GM23338 (cell line): ENCODE data around the gene TRMT10B. TPM values are rescaled to one million over a fixed set of nuclear protein-coding genes. Genes with fewer than 3 reads are reported as not detected.

Experiments
- ATAC-seq: fragments of 200-7000 bp; cut with Tn5 transposase; 3 replicates; pipeline ENCODE4 v1.9.1; 2020
- DNase-seq: peaks from one replicate; pipeline ENCODE4 v3.0.0-alpha.2; 2015; ENCODE audit warnings: low spot score
- H2AFZ ChIP-seq: fragments of 200-600 bp; sonication (generic); 2 replicates; pipeline ENCODE4 v1.8.0; 2016; ENCODE audit warnings: antibody characterized with exemption, mild to moderate bottlenecking, moderate library complexity
- H3F3A ChIP-seq: fragments of 200-600 bp; sonication (generic); replicated peaks from 2 replicates; pipeline ENCODE4 v1.8.0; 2017; ENCODE audit warnings: antibody characterized with exemption, mixed run types, low read depth
- H3K27ac ChIP-seq: fragments of 200-600 bp; sonication (generic); 2 replicates; pipeline ENCODE4 v1.6.1; 2016; ENCODE audit warnings: low read depth
- H3K27me3 ChIP-seq: fragments of 200-600 bp; sonication (generic); 2 replicates; pipeline ENCODE4 v1.8.0; 2016; ENCODE audit warnings: mild to moderate bottlenecking, mixed run types, moderate library complexity; ENCODE audit not compliant: insufficient read depth
- H3K36me3 ChIP-seq: fragments of 200-600 bp; sonication (generic); 2 replicates; pipeline ENCODE4 v1.8.0; 2016; ENCODE audit warnings: mild to moderate bottlenecking; ENCODE audit not compliant: insufficient read depth
- H3K4me1 ChIP-seq: fragments of 200-600 bp; sonication (generic); 2 replicates; pipeline ENCODE4 v1.8.0; 2016; ENCODE audit warnings: mild to moderate bottlenecking, moderate library complexity; ENCODE audit not compliant: insufficient read depth
- H3K4me2 ChIP-seq: fragments of 200-600 bp; sonication (generic); 2 replicates; pipeline ENCODE4 v1.7.1; 2017; ENCODE audit warnings: mixed run types
- H3K4me3 ChIP-seq: fragments of 200-600 bp; sonication (generic); 2 replicates; pipeline ENCODE4 v1.6.1; 2016; ENCODE audit warnings: mixed run types
- H3K79me2 ChIP-seq: fragments of 200-600 bp; sonication (generic); replicated peaks from 2 replicates; pipeline ENCODE4 v1.8.0; 2017; ENCODE audit warnings: mild to moderate bottlenecking; ENCODE audit not compliant: insufficient read depth
- H3K9me2 ChIP-seq: fragments of 200-600 bp; sonication (generic); 2 replicates; pipeline ENCODE4 v1.8.0; 2017; ENCODE audit not compliant: insufficient read depth
- H4K20me1 ChIP-seq: fragments of 200-600 bp; sonication (generic); replicated peaks from 2 replicates; pipeline ENCODE4 v1.8.0; 2017; ENCODE audit warnings: mild to moderate bottlenecking; ENCODE audit not compliant: insufficient read depth
- H3K27ac Mint-ChIP-seq: 2 replicates; pipeline ENCODE4 v1.8.0; 2020; ENCODE audit warnings: inconsistent platforms, mild to moderate bottlenecking, moderate library complexity, mixed read lengths
- H3K27me3 Mint-ChIP-seq: 3 replicates; pipeline ENCODE4 v1.8.0; 2022; ENCODE audit warnings: low read depth, mild to moderate bottlenecking, moderate library complexity, mixed read lengths, inconsistent platforms; ENCODE audit not compliant: insufficient read depth, poor library complexity
- H3K36me3 Mint-ChIP-seq: 3 replicates; pipeline ENCODE4 v1.8.0; 2021; ENCODE audit warnings: low read depth, mild to moderate bottlenecking, inconsistent platforms, moderate library complexity, mixed read lengths
- H3K4me1 Mint-ChIP-seq: 3 replicates; pipeline ENCODE4 v1.8.0; 2020; ENCODE audit warnings: mild to moderate bottlenecking, inconsistent platforms, mixed read lengths
- H3K4me3 Mint-ChIP-seq: 3 replicates; pipeline ENCODE4 v1.8.0; 2021; ENCODE audit warnings: moderate library complexity, mild to moderate bottlenecking, inconsistent platforms, mixed read lengths
- H3K9me3 Mint-ChIP-seq: 3 replicates; pipeline ENCODE4 v1.8.0; 2020; ENCODE audit warnings: moderate library complexity, mild to moderate bottlenecking, inconsistent platforms, mixed read lengths
- CREB1 ChIP-seq: fragments of 250-450 bp; sonication (Bioruptor Pico); IDR thresholded peaks from 2 replicates; pipeline ENCODE4 v1.5.0; 2020; ENCODE audit warnings: low read depth, mild to moderate bottlenecking, moderate library complexity
- EZH2 ChIP-seq: fragments of 200-600 bp; sonication (generic); IDR thresholded peaks from one replicate; pipeline ENCODE4 v1.8.0; 2017; ENCODE audit warnings: antibody characterized with exemption, mild to moderate bottlenecking, low read depth; ENCODE audit not compliant: unreplicated experiment
- EZH2phosphoT487 ChIP-seq: fragments of 200-600 bp; sonication (generic); IDR thresholded peaks from one replicate; pipeline ENCODE4 v1.8.1; 2018; ENCODE audit warnings: antibody characterized with exemption; ENCODE audit not compliant: unreplicated experiment
- JUNB ChIP-seq: IDR thresholded peaks from one replicate; pipeline ENCODE4 v1.6.1; 2016; ENCODE audit warnings: antibody characterized with exemption; ENCODE audit not compliant: unreplicated experiment
- NANOG ChIP-seq: IDR thresholded peaks from 2 replicates; pipeline ENCODE4 v1.6.1; 2016; ENCODE audit warnings: antibody characterized with exemption, borderline replicate concordance
- POLR2AphosphoS5 ChIP-seq: IDR thresholded peaks from 2 replicates; pipeline ENCODE4 v1.6.1; 2016; ENCODE audit warnings: antibody characterized with exemption, low read depth
- STAT1 ChIP-seq: IDR thresholded peaks from one replicate; pipeline ENCODE4 v1.6.1; 2016; ENCODE audit warnings: antibody characterized with exemption; ENCODE audit not compliant: unreplicated experiment
- ZNF114 ChIP-seq: fragments of 250-450 bp; sonication (Bioruptor Pico); IDR thresholded peaks from 2 replicates; pipeline ENCODE4 v1.5.0; 2020; ENCODE audit warnings: mild to moderate bottlenecking, moderate library complexity
- ZNF331 ChIP-seq: fragments of 250-450 bp; sonication (Bioruptor Pico); IDR thresholded peaks from 2 replicates; pipeline ENCODE4 v1.5.0; 2020; ENCODE audit warnings: low read depth, mild to moderate bottlenecking, moderate library complexity
- polyA plus RNA-seq: library from polyadenylated mRNA; unstranded; fragments of >200 nt; fragmentation: Nextera tagmentation; extraction: Ambion mirVana; gene quantifications from 2 replicates; pipeline ENCODE4 v1.2.1, GENCODE V29; 2016
- total RNA-seq: library from RNA; depleted of rRNA; stranded (reverse); fragments of >200 nt; shearing (Covaris generic); gene quantifications from 2 replicates; pipeline ENCODE4 v1.2.3, GENCODE V29; 2014
- TF ChIP-seq, protein P1 (sequence below): IDR thresholded peaks from 2 replicates; pipeline ENCODE4 v1.6.1; 2016; ENCODE audit warnings: antibody characterized with exemption
- TF ChIP-seq, protein P2 (sequence below), 2 experiments: fragments of 200-600 bp in 1 of 2; sonication (generic) in 1 of 2; conservative IDR thresholded peaks; 2 replicates each; pipeline versions ENCODE4 v1.5.1 to v1.6.1; 2016 to 2017; ENCODE audit warnings: antibody characterized with exemption in 2 of 2, low read depth in 2 of 2, mild to moderate bottlenecking in 2 of 2, moderate library complexity in 1 of 2
- TF ChIP-seq, protein P3 (sequence below): fragments of 250-450 bp; sonication (Bioruptor Pico); IDR thresholded peaks from 2 replicates; pipeline ENCODE4 v1.5.0; 2020; ENCODE audit warnings: mild to moderate bottlenecking, moderate library complexity
- TF ChIP-seq, protein P4 (sequence below): IDR thresholded peaks from one replicate; pipeline ENCODE4 v1.6.1; 2018; ENCODE audit warnings: antibody characterized with exemption; ENCODE audit not compliant: unreplicated experiment

The TRMT10B gene
- total and polyA plus RNA-seq, 2 experiments from 2014 or later = 3.1 to 10.8 TPM

DNA sequence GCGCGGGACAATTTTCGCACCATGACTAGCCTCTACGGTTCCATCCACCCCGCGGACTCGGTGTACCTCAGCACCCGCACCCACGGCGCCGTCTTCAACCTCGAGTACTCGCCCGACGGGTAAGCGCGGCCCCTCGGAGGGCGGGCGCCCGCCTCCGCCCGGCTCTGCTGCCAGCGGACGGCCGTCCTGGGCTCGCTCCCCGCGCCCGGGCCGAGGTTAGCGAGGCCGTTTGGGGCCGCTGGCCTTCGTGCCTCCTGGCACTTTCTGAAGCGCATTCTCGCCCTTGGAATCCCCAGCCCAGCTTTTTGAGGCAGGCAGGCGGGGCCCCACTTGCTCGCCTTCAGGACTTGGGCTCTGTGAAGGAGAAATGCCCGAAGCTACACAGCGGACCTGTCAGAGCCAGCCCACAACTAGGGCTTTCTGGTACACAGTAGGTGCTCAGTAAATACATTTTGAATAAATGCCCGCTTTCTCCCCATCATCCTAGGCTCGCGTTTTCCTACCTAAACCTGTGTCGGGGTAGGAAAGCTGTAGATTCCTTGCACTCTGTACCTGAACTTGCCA lies 47.8 kb downstream of the TRMT10B start:
- peaks cover 10% of the 10 kb centered on the region; the same call in 1 of the 2 replicates for H4K20me1 ChIP-seq
- DNase-seq (peak; percentile 57), ATAC-seq (peak; percentile 45)
- H2AFZ ChIP-seq = peak overlapping the region; percentile 76
- H3K9me2 ChIP-seq = no peaks in the 10 kb centered on the region
- Mint-ChIP-seq H3K9me3 (no peaks in the 10 kb centered on the region; the same call in 2 of the 3 replicates), H3K27ac (no peak overlapping the region), H3K4me1 (peaks cover 21% of the 10 kb centered on the region), H3K27me3 (peaks cover 3% of the 10 kb centered on the region), H3K36me3 (no peaks in the 10 kb centered on the region), H3K4me3 (peak overlapping the region; percentile 99)
- H3K27ac ChIP-seq = peak overlapping the region; percentile 81; the same call in 1 of the 2 replicates
- peak overlapping the region; percentile 100 for H3K4me2 ChIP-seq
- no peaks in the 10 kb centered on the region for H3K36me3 ChIP-seq
- peaks cover 25% of the 10 kb centered on the region for H3K4me1 ChIP-seq
- TF ChIP-seq ZNF331 (CRISPR knock-in tag) (no peak), EZH2 (no peak), STAT1 (no peak), JUNB (no peak), CREB1 (CRISPR knock-in tag) (no peak), ZNF114 (CRISPR knock-in tag) (no peak), EZH2phosphoT487 (no peak), POLR2AphosphoS5 (no peak), NANOG (no peak)
- TF ChIP-seq, protein P1, sequence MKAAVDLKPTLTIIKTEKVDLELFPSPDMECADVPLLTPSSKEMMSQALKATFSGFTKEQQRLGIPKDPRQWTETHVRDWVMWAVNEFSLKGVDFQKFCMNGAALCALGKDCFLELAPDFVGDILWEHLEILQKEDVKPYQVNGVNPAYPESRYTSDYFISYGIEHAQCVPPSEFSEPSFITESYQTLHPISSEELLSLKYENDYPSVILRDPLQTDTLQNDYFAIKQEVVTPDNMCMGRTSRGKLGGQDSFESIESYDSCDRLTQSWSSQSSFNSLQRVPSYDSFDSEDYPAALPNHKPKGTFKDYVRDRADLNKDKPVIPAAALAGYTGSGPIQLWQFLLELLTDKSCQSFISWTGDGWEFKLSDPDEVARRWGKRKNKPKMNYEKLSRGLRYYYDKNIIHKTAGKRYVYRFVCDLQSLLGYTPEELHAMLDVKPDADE = no peak
- TF ChIP-seq, protein P2, sequence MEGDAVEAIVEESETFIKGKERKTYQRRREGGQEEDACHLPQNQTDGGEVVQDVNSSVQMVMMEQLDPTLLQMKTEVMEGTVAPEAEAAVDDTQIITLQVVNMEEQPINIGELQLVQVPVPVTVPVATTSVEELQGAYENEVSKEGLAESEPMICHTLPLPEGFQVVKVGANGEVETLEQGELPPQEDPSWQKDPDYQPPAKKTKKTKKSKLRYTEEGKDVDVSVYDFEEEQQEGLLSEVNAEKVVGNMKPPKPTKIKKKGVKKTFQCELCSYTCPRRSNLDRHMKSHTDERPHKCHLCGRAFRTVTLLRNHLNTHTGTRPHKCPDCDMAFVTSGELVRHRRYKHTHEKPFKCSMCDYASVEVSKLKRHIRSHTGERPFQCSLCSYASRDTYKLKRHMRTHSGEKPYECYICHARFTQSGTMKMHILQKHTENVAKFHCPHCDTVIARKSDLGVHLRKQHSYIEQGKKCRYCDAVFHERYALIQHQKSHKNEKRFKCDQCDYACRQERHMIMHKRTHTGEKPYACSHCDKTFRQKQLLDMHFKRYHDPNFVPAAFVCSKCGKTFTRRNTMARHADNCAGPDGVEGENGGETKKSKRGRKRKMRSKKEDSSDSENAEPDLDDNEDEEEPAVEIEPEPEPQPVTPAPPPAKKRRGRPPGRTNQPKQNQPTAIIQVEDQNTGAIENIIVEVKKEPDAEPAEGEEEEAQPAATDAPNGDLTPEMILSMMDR (conservative IDR thresholded peaks at IDR 0.05; ENCODE audit: low read depth in 2 of 2) = no peak
- TF ChIP-seq, protein P3, sequence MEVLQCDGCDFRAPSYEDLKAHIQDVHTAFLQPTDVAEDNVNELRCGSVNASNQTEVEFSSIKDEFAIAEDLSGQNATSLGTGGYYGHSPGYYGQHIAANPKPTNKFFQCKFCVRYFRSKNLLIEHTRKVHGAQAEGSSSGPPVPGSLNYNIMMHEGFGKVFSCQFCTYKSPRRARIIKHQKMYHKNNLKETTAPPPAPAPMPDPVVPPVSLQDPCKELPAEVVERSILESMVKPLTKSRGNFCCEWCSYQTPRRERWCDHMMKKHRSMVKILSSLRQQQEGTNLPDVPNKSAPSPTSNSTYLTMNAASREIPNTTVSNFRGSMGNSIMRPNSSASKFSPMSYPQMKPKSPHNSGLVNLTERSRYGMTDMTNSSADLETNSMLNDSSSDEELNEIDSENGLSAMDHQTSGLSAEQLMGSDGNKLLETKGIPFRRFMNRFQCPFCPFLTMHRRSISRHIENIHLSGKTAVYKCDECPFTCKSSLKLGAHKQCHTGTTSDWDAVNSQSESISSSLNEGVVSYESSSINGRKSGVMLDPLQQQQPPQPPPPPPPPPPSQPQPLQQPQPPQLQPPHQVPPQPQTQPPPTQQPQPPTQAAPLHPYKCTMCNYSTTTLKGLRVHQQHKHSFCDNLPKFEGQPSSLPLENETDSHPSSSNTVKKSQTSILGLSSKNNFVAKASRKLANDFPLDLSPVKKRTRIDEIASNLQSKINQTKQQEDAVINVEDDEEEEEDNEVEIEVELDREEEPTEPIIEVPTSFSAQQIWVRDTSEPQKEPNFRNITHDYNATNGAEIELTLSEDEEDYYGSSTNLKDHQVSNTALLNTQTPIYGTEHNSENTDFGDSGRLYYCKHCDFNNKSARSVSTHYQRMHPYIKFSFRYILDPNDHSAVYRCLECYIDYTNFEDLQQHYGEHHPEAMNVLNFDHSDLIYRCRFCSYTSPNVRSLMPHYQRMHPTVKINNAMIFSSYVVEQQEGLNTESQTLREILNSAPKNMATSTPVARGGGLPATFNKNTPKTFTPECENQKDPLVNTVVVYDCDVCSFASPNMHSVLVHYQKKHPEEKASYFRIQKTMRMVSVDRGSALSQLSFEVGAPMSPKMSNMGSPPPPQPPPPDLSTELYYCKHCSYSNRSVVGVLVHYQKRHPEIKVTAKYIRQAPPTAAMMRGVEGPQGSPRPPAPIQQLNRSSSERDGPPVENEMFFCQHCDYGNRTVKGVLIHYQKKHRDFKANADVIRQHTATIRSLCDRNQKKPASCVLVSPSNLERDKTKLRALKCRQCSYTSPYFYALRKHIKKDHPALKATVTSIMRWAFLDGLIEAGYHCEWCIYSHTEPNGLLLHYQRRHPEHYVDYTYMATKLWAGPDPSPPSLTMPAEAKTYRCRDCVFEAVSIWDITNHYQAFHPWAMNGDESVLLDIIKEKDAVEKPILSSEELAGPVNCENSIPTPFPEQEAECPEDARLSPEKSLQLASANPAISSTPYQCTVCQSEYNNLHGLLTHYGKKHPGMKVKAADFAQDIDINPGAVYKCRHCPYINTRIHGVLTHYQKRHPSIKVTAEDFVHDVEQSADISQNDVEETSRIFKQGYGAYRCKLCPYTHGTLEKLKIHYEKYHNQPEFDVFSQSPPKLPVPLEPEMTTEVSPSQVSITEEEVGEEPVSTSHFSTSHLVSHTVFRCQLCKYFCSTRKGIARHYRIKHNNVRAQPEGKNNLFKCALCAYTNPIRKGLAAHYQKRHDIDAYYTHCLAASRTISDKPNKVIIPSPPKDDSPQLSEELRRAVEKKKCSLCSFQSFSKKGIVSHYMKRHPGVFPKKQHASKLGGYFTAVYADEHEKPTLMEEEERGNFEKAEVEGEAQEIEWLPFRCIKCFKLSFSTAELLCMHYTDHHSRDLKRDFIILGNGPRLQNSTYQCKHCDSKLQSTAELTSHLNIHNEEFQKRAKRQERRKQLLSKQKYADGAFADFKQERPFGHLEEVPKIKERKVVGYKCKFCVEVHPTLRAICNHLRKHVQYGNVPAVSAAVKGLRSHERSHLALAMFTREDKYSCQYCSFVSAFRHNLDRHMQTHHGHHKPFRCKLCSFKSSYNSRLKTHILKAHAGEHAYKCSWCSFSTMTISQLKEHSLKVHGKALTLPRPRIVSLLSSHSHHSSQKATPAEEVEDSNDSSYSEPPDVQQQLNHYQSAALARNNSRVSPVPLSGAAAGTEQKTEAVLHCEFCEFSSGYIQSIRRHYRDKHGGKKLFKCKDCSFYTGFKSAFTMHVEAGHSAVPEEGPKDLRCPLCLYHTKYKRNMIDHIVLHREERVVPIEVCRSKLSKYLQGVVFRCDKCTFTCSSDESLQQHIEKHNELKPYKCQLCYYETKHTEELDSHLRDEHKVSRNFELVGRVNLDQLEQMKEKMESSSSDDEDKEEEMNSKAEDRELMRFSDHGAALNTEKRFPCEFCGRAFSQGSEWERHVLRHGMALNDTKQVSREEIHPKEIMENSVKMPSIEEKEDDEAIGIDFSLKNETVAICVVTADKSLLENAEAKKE (CRISPR knock-in tag) = no peak
- TF ChIP-seq, protein P4, sequence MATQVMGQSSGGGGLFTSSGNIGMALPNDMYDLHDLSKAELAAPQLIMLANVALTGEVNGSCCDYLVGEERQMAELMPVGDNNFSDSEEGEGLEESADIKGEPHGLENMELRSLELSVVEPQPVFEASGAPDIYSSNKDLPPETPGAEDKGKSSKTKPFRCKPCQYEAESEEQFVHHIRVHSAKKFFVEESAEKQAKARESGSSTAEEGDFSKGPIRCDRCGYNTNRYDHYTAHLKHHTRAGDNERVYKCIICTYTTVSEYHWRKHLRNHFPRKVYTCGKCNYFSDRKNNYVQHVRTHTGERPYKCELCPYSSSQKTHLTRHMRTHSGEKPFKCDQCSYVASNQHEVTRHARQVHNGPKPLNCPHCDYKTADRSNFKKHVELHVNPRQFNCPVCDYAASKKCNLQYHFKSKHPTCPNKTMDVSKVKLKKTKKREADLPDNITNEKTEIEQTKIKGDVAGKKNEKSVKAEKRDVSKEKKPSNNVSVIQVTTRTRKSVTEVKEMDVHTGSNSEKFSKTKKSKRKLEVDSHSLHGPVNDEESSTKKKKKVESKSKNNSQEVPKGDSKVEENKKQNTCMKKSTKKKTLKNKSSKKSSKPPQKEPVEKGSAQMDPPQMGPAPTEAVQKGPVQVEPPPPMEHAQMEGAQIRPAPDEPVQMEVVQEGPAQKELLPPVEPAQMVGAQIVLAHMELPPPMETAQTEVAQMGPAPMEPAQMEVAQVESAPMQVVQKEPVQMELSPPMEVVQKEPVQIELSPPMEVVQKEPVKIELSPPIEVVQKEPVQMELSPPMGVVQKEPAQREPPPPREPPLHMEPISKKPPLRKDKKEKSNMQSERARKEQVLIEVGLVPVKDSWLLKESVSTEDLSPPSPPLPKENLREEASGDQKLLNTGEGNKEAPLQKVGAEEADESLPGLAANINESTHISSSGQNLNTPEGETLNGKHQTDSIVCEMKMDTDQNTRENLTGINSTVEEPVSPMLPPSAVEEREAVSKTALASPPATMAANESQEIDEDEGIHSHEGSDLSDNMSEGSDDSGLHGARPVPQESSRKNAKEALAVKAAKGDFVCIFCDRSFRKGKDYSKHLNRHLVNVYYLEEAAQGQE = no peak
- H3F3A ChIP-seq = peaks cover 4% of the 10 kb centered on the region; the same call in 1 of the 2 replicates
- H3K79me2 ChIP-seq = peaks cover 35% of the 10 kb centered on the region
- no peaks in the 10 kb centered on the region for H3K27me3 ChIP-seq
- peak overlapping the region; percentile 93 for H3K4me3 ChIP-seq
